Ramos (cell line): ENCODE measurements around the gene ONECUT1.

ENCODE experiments used
- in situ Hi-C: fragments of 300-500 bp; cut with MboI; formaldehyde crosslinking; loops from one replicate; pipeline ENCODE4 v1.14.3; 2022; ENCODE audit warnings: low sequenced_read_pairs; ENCODE audit not compliant: unreplicated experiment

The ONECUT1 gene

GRCh38 chr15:52784799-52785671 lies 5.1 kb downstream of the ONECUT1 start:
- in situ Hi-C loops = loop anchor here (25.0 kb wide), 1 partner anchor 802 kb away; no protein-coding TSS in a partner anchor

GRCh38 chr15:52783929-52784798 lies 6.0 kb downstream of the ONECUT1 start:
- in situ Hi-C loops = loop anchor here (25.0 kb wide), 1 partner anchor 803 kb away; no protein-coding TSS in a partner anchor

GRCh38 chr15:52783191-52783829 lies 6.8 kb downstream of the ONECUT1 start:
- in situ Hi-C loops = loop anchor here (25.0 kb wide), 1 partner anchor 804 kb away; no protein-coding TSS in a partner anchor

- in situ Hi-C loops = loop anchor here (25.0 kb wide), 1 partner anchor 805 kb away; no protein-coding TSS in a partner anchor
Measured at GRCh38 chr15:52782514-52782913, 7.6 kb downstream of the ONECUT1 start.

GRCh38 chr15:52780172-52780980 lies 9.8 kb downstream of the ONECUT1 start:
- in situ Hi-C loops = loop anchor here (25.0 kb wide), 1 partner anchor 807 kb away; no protein-coding TSS in a partner anchor

- in situ Hi-C loops = loop anchor here (25.0 kb wide), 1 partner anchor 809 kb away; no protein-coding TSS in a partner anchor
Measured at GRCh38 chr15:52778457-52778856, 11.7 kb downstream of the ONECUT1 start.

GRCh38 chr15:52772766-52773165 lies 17.4 kb downstream of the ONECUT1 start:
- in situ Hi-C loops = no loop called here

- in situ Hi-C loops = no loop called here
Measured at GRCh38 chr15:52765785-52766184, 24.4 kb downstream of the ONECUT1 start.

- in situ Hi-C loops = no loop called here
Measured at GRCh38 chr15:52764731-52765130, 25.4 kb downstream of the ONECUT1 start.

GRCh38 chr15:52762621-52763020 lies 27.5 kb downstream of the ONECUT1 start:
- in situ Hi-C loops = no loop called here

GRCh38 chr15:52760562-52760961 lies 29.6 kb downstream of the ONECUT1 start:
- in situ Hi-C loops = no loop called here

GRCh38 chr15:52759969-52760368 lies 30.2 kb downstream of the ONECUT1 start:
- in situ Hi-C loops = no loop called here

GRCh38 chr15:52757496-52757895 lies 32.6 kb downstream of the ONECUT1 start:
- in situ Hi-C loops = no loop called here

GRCh38 chr15:52751522-52751921 lies 38.6 kb downstream of the ONECUT1 start:
- in situ Hi-C loops = no loop called here

GRCh38 chr15:52749258-52749657 lies 40.9 kb downstream of the ONECUT1 start:
- in situ Hi-C loops = no loop called here

- in situ Hi-C loops = no loop called here
Measured at GRCh38 chr15:52746162-52746757, 43.9 kb downstream of the ONECUT1 start.

GRCh38 chr15:52745326-52746161 lies 44.6 kb downstream of the ONECUT1 start:
- in situ Hi-C loops = no loop called here

- in situ Hi-C loops = loop anchor here (10.0 kb wide), 1 partner anchor 64 kb away; the partner anchor contains the start of gene ATOSA
Measured at GRCh38 chr15:52738311-52738710, 51.8 kb downstream of the ONECUT1 start.
